GM21529 (cell line): ENCODE measurements around the gene RBM17.
A peak's percentile ranks its signal among the peaks of the same experiment; 100 is the strongest.
"Not testable (repeated sequence)": the region's sequence is repeated elsewhere in the genome, so short reads cannot be mapped to it uniquely, and the experiment has no call there.

Experiments
- ATAC-seq: cut with Tn5 transposase; IDR thresholded peaks from one replicate; pipeline ENCODE4 v1.9.1; 2021; ENCODE audit not compliant: unreplicated experiment

Gene RBM17

DNA sequence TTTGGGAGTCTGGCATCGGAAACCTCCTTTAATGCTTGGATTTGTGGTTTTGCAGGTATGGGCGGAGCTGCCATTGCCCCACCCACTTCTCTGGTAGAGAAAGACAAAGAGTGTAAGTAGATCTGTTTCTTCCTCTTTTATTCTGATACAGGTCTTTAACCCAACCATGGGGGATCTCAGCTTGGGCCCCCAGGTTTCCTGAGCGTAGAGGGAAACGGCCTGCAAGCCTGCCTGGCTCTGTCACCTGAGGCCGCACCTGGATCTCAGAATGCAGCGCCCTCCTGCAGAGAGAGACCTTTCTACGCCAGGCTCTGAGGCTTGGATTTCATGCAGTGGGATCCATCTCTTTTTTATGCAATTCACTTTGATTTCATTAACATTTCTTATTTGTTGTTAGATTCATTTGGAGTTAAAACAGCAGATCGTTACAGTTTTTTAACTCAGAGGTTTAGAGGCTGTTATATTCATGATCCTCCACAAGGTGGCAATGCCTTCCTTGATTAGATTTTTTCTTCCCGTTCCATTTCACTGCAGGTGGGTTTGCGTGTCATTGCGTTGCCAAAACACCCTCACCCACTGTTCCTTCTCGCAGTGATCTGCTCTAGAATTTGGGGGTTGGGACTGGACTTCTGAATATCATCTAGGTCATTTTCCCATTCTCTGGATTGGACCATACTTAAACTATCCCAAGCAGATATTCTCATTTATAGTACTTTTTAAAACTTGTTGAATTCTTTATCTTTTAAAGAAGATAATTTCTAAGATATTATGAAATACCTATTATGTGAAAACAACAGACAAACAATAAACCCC, 20.0 kb downstream of the RBM17 start:
- ATAC-seq: no peak

DNA sequence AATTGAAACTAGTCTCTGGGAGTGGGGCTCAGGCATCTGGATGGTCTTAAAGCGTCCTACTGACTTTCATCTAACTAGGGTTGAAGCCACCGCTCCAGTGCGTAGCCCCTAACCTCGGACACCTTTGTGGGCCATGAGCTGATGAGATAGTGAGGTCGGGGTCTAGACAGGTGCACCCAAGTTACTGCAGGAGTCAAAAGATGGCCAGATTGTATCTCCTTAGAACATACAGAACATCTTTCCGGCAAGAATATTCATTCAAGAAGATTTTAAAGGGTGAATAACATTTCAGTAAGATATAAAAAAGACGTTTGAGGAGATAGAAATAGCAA, 20.6 kb downstream of the RBM17 start:
- no peak for ATAC-seq

DNA sequence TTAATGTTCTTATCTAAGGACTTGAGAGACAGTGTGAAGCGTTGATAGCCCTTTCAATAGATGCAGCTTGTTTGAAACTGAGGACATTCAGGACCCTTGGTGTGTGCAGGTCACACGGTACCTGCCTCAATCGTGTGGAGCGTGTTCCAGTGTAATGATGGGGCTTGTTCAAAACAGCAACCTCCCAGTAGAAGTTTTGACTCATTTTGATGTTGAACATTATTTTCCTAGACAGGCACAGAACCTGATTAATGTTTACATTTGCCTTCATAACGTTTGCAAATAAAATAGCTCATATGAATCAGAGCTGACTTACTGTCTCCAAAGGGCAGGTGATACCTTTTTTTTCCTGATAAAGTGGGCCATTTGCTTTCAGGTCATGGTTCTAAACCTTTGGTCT, 21.3 kb downstream of the RBM17 start:
- no peak for ATAC-seq

DNA sequence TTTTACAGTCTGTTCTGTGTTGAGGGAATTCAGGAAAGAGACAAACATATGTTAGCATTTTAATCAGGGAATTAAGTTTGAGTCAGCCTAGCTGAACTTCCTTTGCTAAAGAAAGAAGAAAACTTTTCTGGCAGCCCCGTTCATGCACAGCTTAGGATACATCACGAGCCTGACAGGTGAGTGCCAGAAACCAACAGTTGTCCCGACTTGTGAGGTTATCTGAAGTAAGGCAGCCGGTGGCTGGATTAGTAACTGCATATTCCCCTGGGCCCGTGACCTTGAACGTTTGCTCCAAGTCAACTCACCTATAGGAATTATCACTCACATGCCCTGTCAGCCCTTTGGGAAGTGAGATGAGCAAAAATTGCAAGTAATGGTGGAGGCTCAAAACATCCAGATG, 24.1 kb downstream of the RBM17 start:
- ATAC-seq: no peak

DNA sequence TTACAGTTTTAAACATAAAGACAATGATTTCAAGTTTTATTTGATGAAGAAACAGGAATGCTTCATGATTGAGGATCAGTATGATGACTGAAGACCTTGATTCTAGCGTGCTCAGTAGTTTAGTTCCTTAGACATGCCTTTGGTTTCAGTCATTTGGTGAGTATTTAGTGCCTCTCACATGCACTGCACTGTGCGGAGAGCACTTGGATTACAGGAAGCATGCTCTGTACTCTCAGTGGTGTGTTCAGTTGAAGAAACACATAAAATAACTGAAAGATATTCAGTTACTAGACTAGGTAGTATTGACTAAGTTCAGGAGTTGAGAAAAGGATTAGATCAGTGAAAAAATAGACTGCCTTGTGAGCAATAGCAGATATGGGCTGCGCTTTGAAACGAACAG, 25.5 kb downstream of the RBM17 start:
- peak; percentile 69 for ATAC-seq

DNA sequence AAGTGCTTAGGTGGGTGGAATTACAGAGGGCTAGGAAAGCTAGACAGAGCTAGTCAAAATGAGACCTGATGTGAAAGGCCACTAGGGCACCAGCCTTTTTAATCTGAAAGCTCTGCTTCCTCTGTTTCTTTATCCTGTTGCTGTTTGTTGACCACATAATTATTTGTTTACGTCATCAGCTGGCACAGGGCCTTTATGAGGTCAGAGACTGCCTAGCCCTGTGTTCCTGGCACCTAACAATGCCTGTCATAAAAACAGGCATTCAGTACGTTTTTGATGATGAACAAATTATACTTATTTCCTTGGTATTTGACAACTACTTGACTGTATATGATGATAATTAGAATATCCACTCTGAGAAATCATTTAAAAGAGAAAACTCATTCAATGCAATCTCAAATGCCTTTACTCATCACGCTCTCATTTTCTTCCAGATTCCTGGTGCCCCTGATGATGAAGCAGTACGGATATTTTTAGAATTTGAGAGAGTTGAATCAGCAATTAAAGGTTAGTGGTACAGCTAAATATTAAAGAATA, 26.0 kb downstream of the RBM17 start:
- peak; percentile 38 for ATAC-seq

DNA sequence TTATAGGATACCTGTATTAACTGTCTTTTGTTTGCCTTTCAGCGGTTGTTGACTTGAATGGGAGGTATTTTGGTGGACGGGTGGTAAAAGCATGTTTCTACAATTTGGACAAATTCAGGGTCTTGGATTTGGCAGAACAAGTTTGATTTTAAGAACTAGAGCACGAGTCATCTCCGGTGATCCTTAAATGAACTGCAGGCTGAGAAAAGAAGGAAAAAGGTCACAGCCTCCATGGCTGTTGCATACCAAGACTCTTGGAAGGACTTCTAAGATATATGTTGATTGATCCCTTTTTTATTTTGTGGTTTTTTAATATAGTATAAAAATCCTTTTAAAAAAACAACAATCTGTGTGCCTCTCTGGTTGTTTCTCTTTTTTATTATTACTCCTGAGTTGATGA, 26.6 kb downstream of the RBM17 start:
- ATAC-seq: no peak

DNA sequence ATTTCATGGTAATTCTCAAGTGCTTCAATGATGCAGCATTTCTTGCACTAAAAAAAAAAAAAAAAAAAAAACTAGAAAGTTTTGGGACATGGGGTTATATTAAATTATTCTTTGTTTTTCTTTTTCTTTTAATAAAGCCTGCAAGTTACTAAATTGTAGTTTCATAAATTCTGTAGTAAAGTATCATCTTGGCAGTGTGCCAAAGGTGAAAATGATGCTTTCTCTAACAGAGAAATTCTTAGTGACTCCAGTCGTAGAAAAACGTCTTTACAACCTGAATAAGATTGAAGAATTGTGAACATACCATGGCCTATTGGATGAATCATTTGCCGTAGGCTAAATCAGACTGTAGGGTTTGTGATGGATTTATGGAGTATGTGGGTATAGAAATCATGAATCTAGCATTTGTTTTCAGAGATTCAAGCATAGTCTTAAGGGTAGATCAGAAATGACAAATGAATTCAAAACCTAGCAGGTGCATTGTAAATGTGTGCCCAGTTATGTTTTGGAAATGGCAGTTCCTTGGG, 27.1 kb downstream of the RBM17 start:
- ATAC-seq: no peak

DNA sequence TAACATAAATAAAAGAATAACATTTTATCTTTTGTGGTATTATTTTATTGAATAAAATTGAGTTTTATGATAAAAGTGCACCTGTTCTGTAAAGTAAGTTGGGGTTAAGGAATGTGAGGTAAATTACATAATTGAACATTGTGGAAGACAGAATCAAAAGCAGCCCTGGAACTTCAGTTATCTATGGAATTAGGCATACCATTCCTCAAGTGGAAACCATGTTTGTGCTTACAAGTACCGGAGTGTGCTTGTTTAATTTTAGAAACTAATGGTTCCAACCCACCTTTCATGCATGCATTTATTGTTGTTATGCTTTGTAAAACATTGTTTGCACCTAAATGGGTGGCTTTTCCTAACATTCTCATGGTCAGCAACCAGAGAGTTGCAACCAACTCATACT, 28.0 kb downstream of the RBM17 start:
- no peak for ATAC-seq

DNA sequence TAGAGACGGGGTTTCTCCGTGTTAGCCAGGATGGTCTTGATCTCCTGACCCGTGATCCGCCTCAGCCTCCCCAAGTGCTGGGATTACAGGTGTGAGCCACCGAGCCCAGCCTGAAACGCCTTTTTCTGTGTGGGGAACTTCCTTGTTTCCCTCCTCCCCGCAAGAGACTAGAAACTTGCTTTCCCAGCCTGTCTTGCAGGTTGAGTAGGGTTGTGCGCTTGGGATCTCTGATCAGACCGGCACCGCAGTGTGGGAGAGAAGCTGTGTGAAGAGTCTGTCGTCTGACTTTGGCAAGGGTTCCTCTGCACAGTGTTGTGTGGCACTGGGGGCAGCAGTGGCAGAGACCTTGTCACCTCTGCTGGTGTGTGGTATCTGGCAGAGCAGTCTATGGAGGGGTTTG, 28.9 kb downstream of the RBM17 start:
- ATAC-seq: no peak

DNA sequence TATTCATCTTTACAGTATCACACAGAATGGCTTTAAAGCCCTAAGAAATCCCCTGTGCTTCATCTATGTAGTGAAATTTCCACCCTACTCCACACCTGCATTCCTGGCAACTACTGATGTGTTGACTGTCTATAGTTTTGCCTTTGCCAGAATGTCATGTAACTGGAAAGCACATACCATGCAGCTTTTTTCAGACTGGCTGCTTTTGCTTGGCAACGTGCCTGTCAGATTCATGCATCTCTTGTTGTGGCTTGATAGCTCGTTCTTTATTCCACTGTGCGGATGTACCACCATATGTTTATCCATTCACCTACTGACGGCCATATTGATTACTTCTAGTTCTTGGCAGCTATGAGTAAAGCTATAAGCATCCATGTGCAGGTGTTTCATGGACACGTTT, 30.6 kb downstream of the RBM17 start:
- no peak for ATAC-seq

DNA sequence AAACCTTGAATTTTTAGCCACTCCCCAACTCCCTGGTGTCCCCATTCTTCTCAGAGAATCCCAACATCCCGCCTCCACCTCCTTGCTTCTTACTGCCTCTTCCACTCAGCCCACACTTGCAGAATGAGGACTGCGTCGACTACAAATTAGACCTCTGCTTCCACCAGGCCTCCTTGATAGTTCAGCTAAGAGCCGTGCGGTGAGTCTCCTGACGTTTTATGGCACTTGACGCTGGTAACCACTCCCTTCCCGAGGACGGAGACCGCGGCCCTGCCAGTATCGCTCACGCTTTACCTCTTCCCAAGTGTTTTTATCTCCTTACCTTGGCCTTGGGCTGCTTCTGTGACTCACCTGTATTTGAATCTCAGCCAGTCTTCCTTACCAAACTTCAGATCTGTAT, 31.1 kb downstream of the RBM17 start:
- ATAC-seq: no peak

DNA sequence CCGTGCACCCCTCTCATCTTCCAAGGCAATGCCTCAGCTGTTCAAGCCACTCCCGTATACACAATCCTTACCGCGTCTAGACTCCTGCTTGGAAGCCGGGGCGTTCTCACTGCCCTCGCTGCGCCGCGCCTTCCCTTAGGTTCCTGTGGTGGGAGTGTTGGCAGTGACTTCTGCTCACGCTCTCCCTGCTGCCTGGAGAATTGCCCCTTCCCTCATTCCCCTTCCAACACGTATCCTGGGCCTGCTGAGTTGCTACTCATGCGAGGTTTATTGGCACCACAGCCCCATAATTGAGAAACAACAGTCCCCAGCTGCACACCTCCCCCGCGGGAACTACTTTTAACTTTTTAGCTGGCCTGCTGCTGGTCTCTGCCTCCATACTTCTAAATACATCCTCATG, 31.9 kb downstream of the RBM17 start:
- ATAC-seq: no peak

DNA sequence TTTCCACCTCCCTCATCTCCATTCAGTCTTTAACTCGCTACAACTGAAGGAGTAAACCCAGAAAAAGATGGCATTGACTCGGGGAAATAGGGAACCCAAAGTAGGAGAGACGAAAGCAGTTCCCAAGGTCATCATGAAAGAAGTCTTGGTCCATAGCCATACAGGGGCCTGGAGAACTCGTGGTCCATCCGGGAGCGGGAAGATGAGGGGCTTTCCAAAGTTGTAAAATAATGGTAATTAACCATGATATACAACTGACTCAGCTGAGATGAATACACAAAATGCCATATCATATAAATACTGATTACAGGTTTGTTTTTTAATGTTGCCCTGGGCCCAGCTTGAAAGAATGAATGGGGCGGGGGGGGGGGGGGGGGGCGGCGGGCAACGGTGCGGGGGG, 32.3 kb downstream of the RBM17 start:
- ATAC-seq: no peak

DNA sequence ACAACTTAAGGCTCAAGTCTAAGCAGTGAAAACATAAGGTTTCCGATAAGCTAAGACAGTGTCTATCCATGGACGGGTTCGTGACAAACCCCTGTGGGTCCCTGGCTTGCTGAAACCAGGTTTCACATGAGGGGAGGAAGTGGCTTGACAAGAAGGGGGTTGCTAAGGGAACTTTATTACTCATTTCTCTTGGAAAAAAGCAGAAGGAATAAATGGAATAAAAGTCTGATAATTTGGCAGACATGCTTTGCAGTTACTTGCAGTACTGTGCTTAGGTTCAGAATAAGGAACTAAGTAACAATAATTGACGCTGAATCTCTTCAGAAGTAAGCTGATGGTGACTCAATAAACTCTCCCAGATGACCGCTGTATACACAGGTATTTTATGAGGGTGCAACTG, 34.7 kb downstream of the RBM17 start:
- no peak for ATAC-seq

DNA sequence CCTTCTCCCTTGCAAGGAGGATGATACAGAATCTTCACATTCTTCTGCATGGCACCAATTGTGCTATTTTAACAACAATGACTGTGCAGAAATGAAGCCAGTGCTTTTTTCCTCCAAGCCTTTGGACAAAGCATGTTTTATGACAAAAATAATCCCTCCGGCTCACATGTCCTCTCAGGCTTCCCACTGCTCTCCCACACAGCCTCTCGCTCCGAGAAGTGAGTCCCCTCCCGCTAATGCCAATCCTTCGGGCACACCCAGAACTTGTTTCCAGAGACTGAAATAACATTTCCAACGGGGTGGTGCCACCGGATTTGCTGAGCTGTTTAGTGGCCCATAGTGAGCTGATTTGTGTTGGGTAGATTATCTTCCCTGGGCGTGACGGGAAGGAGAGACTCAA, 35.8 kb downstream of the RBM17 start:
- ATAC-seq: no peak

DNA sequence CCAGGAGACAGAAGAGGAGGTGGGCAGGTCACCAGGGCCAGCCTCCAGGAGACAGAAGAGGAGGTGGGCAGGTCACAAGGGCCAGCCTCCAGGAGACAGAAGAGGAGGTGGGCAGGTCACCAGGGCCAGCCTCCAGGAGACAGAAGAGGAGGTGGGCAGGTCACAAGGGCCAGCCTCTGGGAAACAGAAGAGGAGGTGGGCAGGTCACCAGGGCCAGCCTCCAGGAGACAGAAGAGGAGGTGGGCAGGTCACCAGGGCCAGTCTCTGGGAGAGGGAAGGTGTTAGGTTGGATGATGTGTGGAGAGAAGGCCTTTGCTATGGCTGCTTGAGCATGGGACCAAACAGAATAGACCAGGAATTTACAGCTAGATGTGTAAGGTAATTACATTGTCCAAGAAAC, 38.6 kb downstream of the RBM17 start:
- not testable (repeated sequence) for ATAC-seq

DNA sequence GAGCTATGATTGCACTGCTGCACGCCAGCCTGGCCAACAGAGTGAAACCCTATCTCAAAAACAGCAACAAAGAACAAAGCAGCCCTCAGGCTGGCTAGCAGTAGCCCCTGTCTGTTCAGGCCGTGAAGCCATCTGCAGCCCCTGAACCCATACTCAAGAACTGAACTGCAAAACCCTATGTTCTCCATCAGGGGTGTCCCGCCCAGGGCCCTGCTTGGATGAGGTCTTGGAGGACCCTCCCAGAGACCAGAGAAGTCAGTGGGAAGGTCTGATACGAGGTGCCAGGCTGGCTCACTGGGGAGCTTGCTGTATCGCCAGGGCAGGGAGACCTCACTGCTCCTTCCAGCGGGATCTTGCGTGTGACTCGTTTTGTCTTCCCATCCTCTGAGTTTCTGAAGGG, 39.3 kb downstream of the RBM17 start:
- ATAC-seq: no peak

DNA sequence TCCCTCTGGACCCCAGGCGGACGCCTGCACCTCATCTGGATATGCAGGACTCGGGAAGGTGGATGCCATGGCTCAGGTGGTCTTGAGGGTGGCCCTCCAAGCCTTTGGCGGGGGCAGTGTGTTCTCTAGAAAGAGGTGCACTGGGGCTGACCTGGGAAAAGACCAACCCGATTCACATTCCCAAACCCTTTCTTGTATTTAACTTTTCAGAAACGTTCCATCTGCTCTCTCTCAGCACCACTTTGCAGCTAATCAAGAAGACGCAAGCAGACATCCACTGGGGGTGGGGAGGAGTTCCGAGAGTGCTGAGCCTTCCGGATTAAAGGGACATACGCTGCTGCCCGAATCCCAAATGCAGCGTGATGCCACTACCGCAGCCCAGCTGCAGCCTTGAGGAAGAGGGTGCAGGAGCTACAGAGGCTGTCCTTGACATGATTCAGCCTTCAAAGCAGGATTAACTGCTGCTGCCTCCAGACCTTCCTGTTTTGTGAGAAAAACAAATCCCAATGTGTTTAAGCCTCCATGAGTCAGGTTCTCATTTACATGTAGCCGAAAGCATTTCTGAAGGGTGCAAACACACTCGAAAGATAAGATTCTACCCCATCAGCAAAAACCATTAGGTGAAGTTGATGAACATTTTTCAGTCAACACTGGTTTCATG, 39.9 kb downstream of the RBM17 start:
- ATAC-seq: no peak

DNA sequence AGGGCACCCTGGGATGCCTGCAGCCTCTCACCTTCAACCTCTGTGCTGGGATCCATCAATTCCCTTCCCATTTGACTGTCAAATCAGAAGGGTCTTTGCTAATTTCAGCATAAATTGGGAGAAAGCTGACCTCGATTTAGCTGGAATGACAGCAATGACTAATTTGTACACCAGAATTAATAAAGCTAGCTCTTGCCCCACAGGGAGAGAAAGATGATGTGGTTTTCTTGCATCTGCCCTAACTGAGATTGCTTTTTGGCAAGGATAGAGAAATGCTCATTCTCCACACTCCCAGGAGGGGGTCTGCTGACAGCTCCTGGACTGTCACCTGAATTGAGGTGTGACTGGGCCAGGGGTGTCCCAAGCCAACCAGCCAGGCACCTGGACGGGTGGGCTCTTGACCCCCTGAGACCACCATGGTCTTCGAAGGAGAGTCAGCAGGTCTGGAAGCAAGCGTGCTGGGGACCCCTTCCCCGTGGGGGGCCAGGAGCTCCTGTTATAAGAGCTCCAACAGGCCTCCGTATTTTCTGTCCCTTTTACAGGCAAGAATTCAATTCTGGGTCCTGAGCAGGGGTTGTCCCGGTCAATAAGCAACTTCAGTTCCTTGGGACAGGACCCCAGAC, 42.1 kb downstream of the RBM17 start:
- no peak for ATAC-seq

DNA sequence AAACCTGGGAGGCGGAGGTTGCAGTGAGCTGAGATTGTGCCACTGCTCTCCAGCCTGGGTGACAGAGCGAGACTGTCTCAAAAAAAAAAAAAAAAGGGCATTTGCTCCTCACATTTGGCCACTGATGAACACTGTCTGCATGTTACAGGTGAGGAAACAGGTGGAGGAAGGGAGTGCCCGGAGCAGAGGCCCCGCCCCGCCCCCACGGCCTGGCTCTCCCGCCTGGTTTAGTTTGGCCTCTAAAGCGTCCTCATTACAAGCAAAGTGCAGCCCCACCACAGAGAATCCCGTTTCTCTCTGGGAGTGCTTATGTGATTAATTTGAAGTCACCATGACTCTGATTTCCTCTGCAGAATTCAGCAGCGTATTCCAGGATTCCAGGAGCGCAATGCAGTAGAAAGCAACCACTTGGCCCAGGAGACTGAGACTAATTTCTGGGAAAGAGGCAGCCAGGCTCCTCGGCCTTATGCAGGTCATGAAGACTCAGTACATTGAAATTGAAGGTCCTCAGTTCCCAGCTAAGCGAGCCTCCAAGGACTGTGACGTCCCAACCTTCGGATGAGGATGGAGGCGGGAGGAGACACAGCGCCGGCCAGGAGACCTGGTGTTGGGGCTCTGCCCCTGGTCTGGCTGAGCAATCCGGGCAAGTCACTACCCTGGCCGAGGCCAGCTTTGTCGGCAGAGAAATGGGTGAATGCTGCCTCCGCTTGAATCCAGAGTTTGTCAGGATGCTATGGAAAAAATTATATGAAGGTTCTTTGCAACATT, 44.7 kb downstream of the RBM17 start:
- ATAC-seq: no peak
